A549 treated with CpdA at 1 μM for 4 hours (cell line): Measurements from ENCODE around the gene EHBP1. TPM values are rescaled to one million over a fixed set of nuclear protein-coding genes. Genes with fewer than 3 reads are reported as not detected.

ENCODE experiments used
- total RNA-seq: library from RNA; stranded (reverse); fragments of 200-300 nt; extraction: Qiagen RNA extraction; gene quantifications from 5 replicates; pipeline ENCODE4 v1.2.3, GENCODE V29; 2022; ENCODE audit warnings: low read depth

The EHBP1 gene
- total RNA-seq = 44.9 to 71.9 TPM (median 58.9 TPM) in 5 replicates

DNA sequence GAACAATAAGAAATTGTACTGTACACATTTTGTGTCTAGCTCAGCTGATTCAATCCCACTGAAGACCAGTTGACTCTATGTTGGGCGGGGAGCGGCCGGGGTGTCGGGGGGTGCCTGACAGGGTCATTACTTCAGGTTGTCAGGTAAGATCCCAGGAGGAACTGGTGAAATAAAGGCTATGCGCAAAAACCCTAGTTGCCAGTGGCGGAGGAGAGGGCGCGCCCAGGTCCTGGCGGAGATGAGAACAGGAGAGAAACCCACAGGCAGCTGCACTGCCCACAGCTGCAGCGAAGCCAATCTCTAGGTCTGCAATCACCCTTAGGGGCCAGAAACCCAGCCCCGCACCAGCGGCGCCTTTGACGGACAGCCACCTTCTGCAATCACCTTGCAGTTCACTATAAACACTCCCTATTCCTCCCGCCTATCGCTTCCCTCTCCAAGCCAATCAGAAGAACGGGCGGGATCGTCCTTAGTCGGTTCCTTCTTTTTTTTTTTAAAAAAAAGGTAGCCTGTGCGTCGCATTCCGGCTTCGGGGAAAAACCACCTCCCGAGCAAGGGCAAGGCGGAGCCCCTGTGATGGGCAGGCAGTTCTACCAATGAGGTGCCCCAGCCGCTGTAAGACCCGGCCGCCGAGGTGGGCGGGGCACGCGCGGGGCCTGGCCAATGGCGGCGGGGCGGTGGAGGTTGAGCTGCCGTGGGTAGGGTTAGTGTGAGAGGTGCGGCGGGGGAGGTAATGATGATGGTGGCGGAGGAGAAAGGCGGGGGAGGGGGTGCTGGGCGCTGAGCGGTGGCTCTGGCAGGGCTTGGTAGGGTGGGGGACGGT is at the start of gene EHBP1:
EHBP1 (plus strand) TSS at position 707 of the 823 bp plus-strand sequence. CDS start 1,479 bp downstream, outside the sequence.

GRCh38 chr2:63050334-63051041 is 345.0 kb downstream of the EHBP1 start, which contains the start of gene OTX1:
Gene OTX1, plus strand, starts transcription at chr2:63050830. Its CDS starts 2,161 bp downstream, at chr2:63052991.

Other genes starting within 250 kb of the EHBP1 start
- 5.0 to 6.1 TPM (median 5.3 TPM) in 5 replicates for gene TMEM17, start 199.5 kb upstream of the EHBP1 start, total RNA-seq